T-helper 1 cell treated with Interleukin-12 subunit alpha and Interleukin-12 subunit beta and Interleukin-4 antibody, amounts not matched to agents 30 ng/mL and 1 ng/mL, for 36 hours (primary cell): ENCODE results near the gene SWSAP1. TPM values are rescaled to one million over a fixed set of nuclear protein-coding genes. Genes with fewer than 3 reads are reported as not detected.

ENCODE experiments used
- intact Hi-C: fragments of 100-400 bp; cut with micrococcal nuclease; formaldehyde crosslinking; loops from one replicate; pipeline ENCODE4 v1.15.1; 2024
- total RNA-seq: library from RNA; stranded (reverse); gene quantifications from 2 replicates; pipeline ENCODE4 v1.2.3, GENCODE V29; 2022

SWSAP1 gene
- total RNA-seq, 1 donor from 2014 or later = 2.9 TPM

DNA sequence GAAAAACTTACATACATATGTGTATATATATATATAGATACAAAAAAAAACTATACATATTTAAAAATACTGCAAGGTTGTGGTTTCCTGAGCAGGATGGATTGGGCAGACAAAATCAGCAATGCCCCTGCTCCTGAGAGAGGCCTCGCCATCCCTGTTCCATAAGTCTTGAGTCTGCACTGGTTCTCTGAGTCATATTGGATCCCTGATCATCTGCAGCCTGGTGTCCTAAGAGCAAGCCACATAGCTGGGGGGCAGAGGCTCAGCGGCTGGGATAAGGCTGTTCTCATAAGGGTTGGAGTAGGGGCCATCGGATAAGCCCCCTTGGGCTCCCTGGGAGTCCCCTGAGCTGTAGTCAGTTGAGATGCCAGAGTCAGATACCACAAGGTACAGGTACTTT lies 3.3 kb downstream of the SWSAP1 start:
- intact Hi-C loops = loop anchor here (10.0 kb wide), 1 partner anchor 953 kb away; the partner anchor contains the start of gene PDE4A

DNA sequence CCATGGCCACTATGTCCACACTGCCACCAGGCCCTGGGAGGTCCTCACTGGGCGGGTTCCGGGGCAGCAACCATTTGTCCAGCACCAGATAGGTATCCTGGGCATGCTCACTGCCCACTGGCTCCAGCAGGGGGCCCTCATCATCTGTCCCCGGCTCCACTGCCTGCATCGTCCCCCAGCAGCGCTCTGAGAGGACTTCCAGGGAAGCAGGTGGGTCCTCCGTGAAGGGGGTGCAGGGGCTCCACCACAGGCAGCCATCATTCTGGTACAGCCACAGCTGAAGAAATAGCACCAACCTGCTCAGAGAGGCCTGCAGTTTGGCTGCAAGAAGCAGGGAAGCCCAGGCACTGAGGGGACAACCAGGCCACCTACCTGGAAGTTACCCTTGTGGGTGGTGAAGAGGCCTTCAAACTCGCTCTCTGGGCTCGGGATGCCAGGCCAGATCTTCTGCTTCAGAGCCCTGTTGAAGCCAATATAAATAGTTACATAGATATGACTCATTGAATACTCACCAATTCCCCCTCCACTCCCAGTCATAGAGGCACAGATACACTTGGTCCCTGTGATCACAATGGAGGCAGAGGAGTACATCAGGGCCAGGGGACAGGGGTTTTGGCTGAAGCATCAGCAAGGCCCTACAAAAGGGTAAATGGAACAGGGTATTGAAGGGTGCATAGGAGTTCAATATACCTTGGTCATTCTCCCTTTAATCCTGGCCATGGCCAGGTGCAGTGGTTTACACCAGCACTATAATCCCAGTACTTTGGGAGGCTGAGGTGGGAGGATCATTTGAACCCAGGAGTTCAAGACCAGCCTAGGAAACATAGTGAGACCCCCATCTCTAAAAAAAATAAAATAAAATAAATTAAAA lies 4.1 kb downstream of the SWSAP1 start:
- intact Hi-C loops = loop anchor here (10.0 kb wide), 1 partner anchor 954 kb away; the partner anchor contains the start of gene PDE4A

DNA sequence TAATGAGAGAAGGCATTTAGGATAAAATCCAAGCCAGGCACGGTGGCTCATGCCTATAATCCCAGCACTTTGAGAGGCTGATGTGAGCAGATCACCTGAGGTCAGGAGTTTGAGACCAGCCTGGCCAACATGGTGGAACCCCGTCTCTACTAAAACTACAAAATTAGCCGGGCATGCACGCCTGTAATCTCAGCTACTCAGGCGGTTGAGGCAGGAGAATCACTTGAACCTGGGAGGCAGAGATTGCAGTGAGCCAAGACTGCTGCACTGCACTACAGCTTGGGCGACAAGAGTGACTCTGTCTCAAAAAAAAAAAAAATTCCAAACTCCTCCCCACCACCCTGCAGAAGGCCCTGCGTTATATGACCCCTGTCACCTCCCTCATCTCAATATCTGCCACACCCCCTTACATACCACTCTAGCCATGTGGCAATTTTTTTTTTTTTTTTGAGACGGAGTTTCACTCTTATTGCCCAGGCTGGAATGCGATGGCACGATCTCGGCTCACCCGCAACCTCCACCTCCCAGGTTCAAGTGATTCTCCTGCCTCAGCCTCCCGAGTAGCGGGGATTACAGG lies 4.9 kb downstream of the SWSAP1 start:
- intact Hi-C loops = loop anchor here (10.0 kb wide), 1 partner anchor 955 kb away; the partner anchor contains the start of gene PDE4A

GRCh38 chr19:11379857-11380350 lies 5.4 kb downstream of the SWSAP1 start:
- intact Hi-C loops = loop anchor here (2.0 to 10.0 kb wide), 3 partner anchors 99 to 955 kb away; partner anchors contain the start of gene PDE4A

DNA sequence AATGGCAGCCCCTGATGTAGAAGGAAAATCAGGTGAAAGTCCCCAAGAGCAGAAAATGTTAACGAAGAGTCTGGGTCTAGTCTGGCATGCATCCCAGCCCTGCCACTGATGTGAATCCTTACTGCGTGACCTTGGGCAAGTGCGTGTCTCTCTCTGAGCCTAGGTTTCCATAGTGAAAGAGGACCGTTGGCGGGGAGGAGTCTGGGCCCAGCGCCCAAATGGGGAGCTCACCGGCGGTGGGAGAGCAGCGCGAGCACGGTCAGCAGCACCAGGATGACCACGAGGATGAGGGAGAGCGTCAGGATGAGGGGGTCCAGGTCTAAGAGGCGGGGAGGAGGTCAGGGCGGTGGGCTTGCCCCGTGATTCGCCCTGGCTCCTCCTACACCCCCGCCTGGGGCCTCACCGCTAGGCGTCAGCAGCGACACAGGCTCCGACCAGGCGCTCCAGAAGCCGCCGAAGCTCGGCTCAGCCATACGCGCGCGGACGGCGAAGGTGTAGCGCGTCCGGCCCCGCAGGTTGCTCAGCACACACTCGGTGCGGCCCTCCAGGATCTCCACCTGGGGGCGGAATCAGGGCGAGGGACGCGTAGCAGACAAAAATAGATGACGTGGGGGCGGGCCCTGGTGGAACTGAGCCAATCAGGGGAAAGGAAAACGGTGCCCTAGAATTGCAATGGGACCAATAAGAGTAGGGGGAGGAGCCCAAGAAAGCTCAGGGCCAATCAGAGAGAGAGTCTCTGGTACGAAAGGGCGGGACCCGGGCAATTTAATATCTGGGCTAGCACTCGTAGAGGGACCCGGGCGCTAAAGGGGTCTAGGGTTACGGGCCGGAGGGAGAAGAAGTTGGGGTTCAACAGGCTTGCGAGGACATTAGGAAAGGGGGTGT lies 6.4 kb downstream of the SWSAP1 start:
- intact Hi-C loops = loop anchor here (1.0 to 5.0 kb wide), 10 partner anchors 26 to 201 kb away; partner anchors contain the start of genes CCDC159, ODAD3, PLPPR2 and PRKCSH

DNA sequence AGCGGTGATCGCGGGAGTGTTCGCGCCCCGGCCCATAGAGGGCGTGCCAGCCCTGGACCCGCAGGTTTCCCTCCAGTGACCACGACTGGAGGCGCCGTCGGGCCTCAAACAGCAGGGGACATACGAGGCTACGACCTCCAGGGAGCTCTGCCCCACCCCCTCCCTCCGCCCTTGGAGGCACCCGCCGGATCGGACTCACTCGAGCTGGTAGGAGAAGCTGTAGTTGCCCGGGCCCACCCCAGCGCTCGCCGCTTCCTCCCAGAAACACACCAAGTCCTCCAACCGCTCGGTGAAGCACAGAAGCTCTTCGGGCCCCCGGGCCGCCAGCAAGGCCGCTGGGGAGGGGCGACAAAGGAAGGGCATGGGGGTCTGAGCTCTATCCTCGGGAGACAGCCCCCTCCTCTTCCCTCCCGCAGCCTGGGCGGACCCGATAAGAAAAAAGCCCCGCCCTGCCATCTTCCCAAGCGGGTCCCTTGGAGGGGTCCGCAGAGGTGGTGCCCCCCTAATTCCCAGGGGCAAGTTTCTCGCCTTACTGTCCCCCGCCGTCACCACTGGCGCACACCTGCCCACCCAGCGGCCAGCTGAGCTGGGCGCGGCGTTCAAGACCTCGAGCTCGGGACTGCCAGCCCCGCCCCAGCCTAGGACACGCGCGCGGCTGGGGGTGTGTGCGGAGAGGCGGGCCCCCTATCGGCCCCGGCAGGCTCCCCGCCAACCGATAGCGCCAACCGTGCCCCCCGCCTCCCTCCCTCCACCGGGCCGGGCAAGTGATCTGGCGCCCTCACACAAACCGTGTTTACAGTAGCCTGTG lies 8.6 kb downstream of the SWSAP1 start:
- intact Hi-C loops = loop anchor here (1.0 to 5.0 kb wide), 2 partner anchors 9 to 199 kb away; partner anchors contain the start of gene SWSAP1

- intact Hi-C loops = loop anchor here (5.0 kb wide), 1 partner anchor 199 kb away; no protein-coding TSS in a partner anchor
Measured at GRCh38 chr19:11383706-11384048, 9.2 kb downstream of the SWSAP1 start.

DNA sequence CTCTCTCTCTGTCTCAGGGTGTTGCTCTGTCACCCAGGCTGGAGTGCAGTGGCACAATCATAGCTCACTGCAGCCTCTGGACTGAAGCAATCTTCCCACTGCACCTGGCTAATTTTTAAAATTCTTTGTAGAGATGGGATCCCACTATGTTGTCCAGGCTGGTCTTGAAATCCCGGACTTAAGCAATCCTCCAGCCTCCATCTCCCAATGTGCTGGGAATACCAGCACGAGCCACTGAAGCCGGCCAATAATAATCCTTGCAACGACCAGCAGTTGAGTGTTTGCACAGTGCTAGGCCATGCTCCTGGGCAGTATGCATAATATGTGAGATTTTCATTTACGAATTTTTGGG lies 10.3 kb downstream of the SWSAP1 start:
- intact Hi-C loops = loop anchor here (5.0 kb wide), 1 partner anchor 198 kb away; no protein-coding TSS in a partner anchor

- intact Hi-C loops = no loop called here
Measured at GRCh38 chr19:11387162-11388034, 12.9 kb downstream of the SWSAP1 start.

- intact Hi-C loops = no loop called here
Measured at GRCh38 chr19:11390359-11390758, 15.9 kb downstream of the SWSAP1 start.

GRCh38 chr19:11390933-11391680 lies 16.6 kb downstream of the SWSAP1 start:
- intact Hi-C loops = no loop called here

GRCh38 chr19:11397089-11397610 lies 22.7 kb downstream of the SWSAP1 start:
- intact Hi-C loops = no loop called here

- intact Hi-C loops = no loop called here
Measured at GRCh38 chr19:11399667-11400066, 25.2 kb downstream of the SWSAP1 start.

DNA sequence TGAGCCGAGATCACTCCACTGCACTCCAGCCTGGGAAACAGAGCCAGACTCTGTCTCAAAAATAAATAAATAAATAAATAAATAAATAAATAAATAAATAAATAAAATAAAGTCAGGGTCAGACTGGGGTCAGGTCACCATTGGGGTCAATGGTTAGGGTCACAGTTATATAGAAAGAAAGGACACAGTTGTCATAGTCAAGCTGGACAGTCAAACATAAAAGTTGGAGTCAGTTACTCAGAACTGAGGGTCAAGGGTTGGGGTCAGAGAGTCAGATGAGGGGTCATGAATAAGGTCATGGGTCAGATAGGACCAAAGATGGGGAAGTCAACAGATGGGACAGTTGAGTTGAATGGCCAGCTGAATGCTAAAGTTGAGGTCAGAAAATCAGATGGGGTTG lies 26.3 kb downstream of the SWSAP1 start:
- intact Hi-C loops = no loop called here

DNA sequence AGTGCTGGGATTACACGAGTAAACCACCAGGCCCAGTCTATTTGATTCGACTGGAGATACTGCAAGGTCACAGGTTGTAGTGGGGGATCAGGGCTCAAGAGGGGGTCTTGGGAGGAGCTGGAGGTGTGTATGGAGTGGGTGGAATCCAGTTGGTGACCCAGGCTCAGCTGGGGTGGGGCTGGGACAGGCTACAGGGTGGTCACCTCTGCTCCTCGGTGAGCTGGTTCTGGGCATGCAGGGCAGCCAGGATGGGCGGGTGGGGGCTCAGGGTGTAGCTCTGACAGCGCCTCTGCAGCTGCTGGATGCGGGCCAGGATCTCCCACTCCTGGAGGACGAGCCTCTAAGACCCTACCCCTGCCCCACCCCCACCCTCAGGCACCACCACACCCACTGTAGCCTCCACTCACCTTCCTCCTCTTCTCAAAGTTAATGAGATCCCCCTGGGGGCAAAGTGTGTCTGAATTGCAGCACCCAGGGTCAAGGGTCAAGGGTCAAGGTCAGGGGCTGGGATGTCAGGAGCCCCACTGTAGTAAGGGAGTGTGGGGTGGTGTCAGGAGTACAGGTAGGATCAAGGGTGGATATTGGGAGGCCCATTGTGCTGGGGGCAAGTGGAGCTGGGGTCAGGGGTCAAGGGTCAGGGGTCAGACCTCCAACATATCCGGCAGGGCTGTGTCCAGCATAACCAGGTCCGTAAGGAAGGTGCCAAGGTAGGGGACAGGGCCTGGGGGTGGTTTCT lies 27.5 kb downstream of the SWSAP1 start:
- intact Hi-C loops = no loop called here

DNA sequence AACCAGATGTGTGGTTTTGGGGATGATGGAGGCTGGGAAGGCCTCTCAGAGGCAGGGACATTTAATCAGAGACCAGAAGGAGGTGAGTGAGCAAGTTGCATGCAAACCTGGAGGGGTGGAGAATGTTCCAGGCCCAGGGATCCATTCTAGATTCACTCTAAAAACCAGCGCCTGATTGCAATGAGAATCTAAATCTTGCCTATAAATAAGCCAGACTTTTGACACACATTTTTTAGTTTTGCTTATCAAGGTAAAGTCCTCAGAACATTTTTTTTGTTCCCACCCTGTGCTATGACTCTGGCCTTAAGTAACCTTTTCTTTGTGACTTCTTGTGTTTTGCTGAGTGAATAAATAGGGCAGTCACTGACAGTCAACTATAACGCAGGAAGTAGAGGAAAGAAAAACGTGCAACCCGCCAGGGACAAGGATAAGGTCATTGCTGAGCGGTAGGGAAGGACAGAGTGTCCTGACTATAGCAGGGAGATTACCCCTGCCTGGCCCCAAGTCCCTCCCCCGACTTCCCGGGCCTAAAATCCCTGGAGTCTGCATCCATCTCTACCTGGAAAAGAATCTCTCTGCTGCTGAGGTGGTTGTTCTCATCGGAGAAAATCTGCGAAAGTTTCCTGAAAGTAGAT lies 30.2 kb downstream of the SWSAP1 start:
- intact Hi-C loops = no loop called here
